ENCODE results near the gene TTLL1.

The TTLL1 gene

DNA sequence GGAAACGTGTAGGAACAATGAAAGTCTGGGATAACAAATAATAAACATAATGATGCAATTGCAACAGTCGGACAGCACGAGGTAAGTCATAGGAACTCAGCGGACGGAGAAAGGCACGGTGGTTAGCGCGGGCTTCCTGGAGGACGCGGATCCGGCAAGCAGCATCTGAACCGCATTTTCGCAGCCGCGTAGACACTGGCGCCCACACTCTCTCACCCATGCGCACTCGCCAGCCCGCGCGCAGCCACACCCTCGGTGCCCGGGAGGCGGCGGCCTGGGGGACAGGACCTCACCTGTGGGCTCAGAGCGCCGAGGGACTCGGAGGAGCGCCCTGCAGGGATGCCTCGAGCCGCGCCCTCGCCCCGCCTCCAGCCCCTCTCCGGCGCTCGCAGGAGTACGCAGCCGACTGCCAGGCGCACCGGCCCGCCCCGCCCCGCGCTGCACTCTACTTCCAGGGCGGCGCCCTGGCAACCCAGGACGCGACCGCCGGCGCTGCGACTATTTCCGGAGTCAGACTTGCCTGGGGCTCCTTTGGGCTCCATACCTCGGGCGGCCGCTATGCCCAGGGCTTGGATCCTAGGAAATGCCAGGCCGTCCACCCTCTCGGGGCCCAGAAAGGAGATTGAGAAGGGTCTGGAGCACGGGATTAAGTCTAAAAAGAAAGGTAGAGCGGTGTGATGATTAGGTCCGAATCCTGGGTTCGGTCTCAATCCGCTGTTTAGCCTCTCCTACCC is at the start of gene TTLL1:
Gene TTLL1, minus strand, starts transcription at position 408 of the 734 bp plus-strand sequence. CDS start 13,805 bp downstream, outside the sequence.
- peak; percentile 99 for DNase-seq (ENCODE audit: low spot score)

GRCh38 chr22:43136801-43137200 is 47.6 kb upstream of the TTLL1 start:
- no peak for DNase-seq (ENCODE audit: low spot score)

DNA sequence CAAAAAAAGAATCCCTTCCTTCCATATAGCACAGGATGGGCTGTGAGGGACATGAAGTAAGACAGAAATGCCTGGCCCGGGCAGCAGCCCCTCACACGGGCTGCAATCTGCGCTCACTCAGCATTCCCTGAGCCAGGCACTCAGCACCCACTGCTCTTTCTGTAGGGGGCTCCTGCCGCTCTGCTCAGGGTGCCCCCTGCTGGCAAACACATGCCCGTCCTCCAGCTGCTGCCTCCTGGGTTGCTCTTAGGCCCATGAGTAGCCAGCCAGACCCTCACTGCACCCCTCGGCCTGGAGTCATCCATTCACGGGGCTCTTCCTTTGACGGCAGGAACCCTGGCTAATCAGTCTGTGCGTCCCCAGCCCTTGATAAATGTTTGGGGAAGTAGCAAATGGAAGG is 47.1 kb upstream of the TTLL1 start:
- peak; percentile 88 for DNase-seq (ENCODE audit: low spot score)

DNA sequence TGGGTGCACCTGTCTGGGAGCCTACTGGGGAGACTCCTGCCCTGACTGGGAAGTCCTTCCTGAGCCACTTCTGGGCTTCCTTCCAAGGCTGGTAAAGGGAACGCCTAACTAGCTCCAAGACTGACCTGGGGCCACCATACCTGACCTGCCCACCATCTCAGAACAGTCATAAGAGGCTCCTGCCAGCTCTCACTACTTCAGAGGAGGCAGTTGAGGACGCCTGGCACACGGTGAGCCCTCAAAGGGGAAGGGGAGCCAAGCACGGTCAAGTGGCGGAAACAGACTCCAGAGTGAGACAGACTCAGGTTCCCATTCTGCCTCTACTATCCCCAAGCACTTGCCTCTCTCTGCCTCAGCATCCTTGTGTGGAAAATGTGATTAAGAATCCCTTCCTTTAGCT is 46.4 kb upstream of the TTLL1 start:
- no peak for DNase-seq (ENCODE audit: low spot score)

DNA sequence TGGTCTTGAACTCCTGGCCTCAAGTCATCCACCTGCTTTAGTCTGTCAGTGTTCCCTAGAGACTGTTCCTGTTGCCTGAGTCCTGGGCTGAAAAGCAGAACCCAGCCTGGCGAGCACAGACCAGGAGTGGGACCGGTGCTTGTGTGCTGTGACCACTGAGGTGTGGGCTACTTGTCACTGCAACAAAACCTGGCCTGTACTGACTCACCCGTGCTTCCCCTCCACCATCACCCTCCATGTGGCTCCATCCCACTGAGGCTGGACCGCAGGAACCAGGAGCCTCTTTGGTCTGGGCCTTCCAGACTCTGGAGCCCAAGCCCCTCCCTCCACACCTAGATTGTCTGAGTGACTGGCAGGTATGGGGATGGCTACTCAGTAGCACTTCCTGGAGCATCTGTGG is 45.4 kb upstream of the TTLL1 start:
- DNase-seq (ENCODE audit: low spot score), result no peak

- no peak for DNase-seq (ENCODE audit: low spot score)
Measured at GRCh38 chr22:43133401-43133800, 44.2 kb upstream of the TTLL1 start.

GRCh38 chr22:43131773-43132501 is 42.7 kb upstream of the TTLL1 start:
- DNase-seq (ENCODE audit: low spot score), result no peak

- DNase-seq (ENCODE audit: low spot score), result no peak
Measured at GRCh38 chr22:43129426-43130425, 40.5 kb upstream of the TTLL1 start.

DNA sequence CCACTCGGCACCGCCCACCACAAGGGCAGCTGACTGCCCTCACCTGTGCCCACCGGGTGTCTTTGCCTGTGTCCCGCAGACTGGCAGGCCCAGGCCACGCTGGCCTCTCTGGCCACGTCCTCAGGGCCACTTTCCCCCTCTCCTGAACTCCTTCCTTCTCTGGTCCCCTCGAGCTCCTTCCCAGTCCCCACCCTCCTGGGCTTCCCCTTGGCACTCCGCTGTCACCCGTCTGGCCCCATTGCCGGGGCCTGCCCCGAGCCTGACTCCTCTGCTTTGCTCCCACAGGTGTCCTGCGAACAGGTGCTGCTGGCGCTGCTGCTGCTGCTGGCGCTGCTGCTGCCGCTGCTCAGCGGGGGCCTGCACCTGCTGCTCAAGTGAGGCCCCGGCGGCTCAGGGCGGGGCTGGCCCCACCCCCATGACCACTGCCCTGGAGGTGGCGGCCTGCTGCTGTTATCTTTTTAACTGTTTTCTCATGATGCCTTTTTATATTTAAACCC is 39.8 kb upstream of the TTLL1 start:
- peak; percentile 70 for DNase-seq (ENCODE audit: low spot score)

GRCh38 chr22:43128116-43128515 is 38.9 kb upstream of the TTLL1 start:
- DNase-seq (ENCODE audit: low spot score), result no peak

- no peak for DNase-seq (ENCODE audit: low spot score)
Measured at GRCh38 chr22:43127166-43127908, 38.1 kb upstream of the TTLL1 start.

- DNase-seq (ENCODE audit: low spot score), result peak; percentile 65
Measured at GRCh38 chr22:43126501-43127165, 37.4 kb upstream of the TTLL1 start.

DNA sequence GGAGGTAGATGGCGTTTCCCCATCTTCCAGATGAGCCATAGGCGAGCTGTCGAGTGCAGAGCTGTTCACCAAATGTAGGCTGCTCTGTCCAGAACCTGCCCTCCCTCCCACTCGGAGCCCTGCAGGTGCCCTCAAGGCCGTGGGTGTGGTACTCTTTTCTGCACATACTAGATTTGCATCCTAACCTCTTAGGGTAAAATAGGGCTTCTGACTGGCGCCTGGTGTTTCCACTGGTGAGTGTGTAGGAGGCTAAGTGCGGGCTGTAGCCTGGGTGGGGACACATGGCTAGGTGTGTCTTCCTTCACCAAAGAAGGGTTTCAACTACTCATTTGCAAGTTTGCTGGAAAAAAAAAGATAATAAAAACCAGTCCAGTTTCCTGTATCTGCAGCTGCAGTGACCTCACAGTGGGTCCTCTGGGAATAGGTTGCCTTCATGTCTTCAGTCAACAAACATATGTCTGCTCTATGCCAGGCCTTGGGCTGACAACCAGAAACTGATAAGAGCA is 29.8 kb upstream of the TTLL1 start:
- DNase-seq (ENCODE audit: low spot score), result no peak

DNA sequence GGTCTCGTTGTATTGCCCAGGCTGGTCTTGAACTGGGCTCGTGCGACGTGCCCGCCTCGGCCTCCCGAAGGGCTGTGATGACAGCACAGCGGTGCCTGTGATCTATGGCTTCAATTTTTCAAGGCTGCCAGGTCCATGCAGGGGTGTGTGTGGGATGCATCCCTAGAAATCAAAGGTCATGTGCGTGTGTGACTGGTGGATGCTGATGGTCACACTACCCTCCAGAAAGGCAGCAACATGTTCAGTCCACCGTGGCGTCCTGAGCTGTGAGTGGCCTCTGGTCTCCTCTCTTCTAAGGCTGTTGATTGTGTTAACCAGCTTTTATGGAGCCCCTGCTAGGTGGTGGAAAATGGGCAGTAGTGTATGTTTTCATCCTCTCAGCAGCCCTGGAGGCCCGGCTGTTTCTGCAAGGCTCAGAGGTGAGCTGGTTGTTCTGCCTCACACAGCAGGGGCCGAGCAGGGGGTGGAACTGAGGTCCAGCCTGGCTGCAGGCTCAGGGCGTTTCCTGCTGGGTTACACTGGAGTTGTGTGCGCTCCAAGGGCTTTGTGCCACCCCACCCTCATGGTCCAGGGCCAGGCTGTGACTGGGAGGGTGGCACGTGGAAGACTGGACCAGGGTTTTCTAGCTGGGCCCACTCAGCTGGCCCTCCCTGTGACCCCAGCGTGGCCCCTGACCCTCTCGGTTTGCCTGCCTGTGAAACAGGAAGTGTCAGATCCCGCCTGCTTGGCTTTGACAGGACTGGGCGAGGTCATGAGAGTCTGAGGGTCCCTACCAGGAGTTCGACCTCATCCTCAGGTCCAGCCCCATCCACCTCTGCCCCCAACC is 29.0 kb upstream of the TTLL1 start:
- peak; percentile 65 for DNase-seq (ENCODE audit: low spot score)

- no peak for DNase-seq (ENCODE audit: low spot score)
Measured at GRCh38 chr22:43116932-43117331, 27.7 kb upstream of the TTLL1 start.

- no peak for DNase-seq (ENCODE audit: low spot score)
Measured at GRCh38 chr22:43114958-43115357, 25.8 kb upstream of the TTLL1 start.

DNA sequence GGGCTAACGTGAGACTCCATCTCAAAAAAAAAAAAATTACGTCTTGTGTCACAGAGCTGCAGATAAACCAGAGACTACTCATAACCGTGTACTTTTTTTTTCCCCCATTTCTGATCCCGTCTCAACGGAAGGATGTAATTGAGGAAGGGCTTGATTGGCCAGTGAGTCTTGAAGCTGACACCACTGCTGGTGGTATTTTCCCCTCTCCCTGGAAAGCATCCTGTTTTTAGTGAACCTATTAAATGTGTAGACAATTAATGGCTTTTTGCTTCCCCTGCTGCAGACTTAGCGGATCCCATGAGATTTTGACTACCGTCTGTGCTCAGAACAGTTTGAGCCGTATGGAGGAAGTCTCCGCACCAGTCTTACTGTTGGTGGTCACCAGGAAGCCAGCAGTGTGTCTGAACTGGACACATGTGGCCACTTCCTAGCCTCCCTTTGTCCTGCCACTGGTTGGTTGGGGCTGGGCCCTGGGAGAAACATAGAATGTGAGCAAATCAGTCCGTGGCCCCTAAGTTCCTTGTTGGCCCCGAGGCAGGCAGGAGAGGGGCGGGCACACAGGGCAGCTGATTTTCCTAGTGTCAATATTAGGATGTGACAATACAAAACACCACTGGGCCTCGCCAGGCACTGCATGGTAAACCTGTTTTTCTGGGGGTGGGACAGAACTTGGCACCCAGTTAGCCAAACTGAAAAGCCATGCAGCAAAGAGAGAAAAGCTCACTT is 24.5 kb upstream of the TTLL1 start:
- DNase-seq (ENCODE audit: low spot score), result no peak

GRCh38 chr22:43110927-43111623 is 21.9 kb upstream of the TTLL1 start:
- DNase-seq (ENCODE audit: low spot score), result peak; percentile 58

All from iPS-NIHi11 (cell line).